Activated CD4-positive, alpha-beta T cell treated with anti-CD3 and anti-CD28 coated beads, Interleukin-2, amount 10 ng/mL, durations not matched to agents 7 days and 5 days (primary cell): ENCODE results near the gene TLX2. TPM values are rescaled to one million over a fixed set of nuclear protein-coding genes. Genes with fewer than 3 reads are reported as not detected.
A peak's percentile ranks its signal among the peaks of the same experiment; 100 is the strongest.
"Not testable (repeated sequence)": the region's sequence is repeated elsewhere in the genome, so short reads cannot be mapped to it uniquely, and the experiment has no call there.

Experiments used
- CTCF ChIA-PET: fragments of 350-600 bp; sonication (Branson Sonifier 250); formaldehyde crosslinking; loops from one replicate; lab custom pipeline; 2021; ENCODE audit warnings: antibody characterized with exemption; lab: Charles Lee
- POLR2A ChIA-PET: fragments of 350-600 bp; sonication (Branson Sonifier 250); formaldehyde crosslinking; loops from one replicate; lab custom pipeline; 2021; ENCODE audit warnings: antibody characterized with exemption; lab: Charles Lee
- DNase-seq: peaks from one replicate; pipeline ENCODE4 v3.0.0-alpha.2; 2020
- H3K27ac Mint-ChIP-seq: one replicate; pipeline ENCODE4 v1.8.0; 2021; ENCODE audit warnings: mild to moderate bottlenecking, moderate library complexity, mixed read lengths
- H3K27me3 Mint-ChIP-seq: one replicate; pipeline ENCODE4 v1.8.0; 2021; ENCODE audit warnings: mixed read lengths
- H3K36me3 Mint-ChIP-seq: one replicate; pipeline ENCODE4 v1.8.0; 2021; ENCODE audit warnings: low read depth, mixed read lengths
- H3K4me1 Mint-ChIP-seq: one replicate; pipeline ENCODE4 v1.8.0; 2021; ENCODE audit warnings: mixed read lengths
- H3K4me3 Mint-ChIP-seq: one replicate; pipeline ENCODE4 v1.8.0; 2021; ENCODE audit warnings: mild to moderate bottlenecking, moderate library complexity, mixed read lengths
- H3K9me3 Mint-ChIP-seq: one replicate; pipeline ENCODE4 v1.8.0; 2021; ENCODE audit warnings: mixed read lengths
- total RNA-seq, 2 experiments: library from RNA; stranded (reverse); gene quantifications; one replicate each; pipeline ENCODE4 v1.2.3, GENCODE V29; 2021

TLX2 gene
- total RNA-seq, 2 experiments from 2014 or later = 0.40 to 0.52 TPM

- peak overlapping the region; percentile 94 for H3K27ac Mint-ChIP-seq
- no peaks in the 10 kb centered on the region for H3K9me3 Mint-ChIP-seq
- peaks cover 19% of the 10 kb centered on the region for H3K27me3 Mint-ChIP-seq
- CTCF ChIA-PET = interaction anchor here (0.6 to 6.5 kb wide), 7 partner anchors 9 to 249 kb away, joined by 3 to 36 read pairs (median 3); partner anchors contain the start of genes AUP1 and HTRA2
- peaks cover 13% of the 10 kb centered on the region for H3K36me3 Mint-ChIP-seq
- POLR2A ChIA-PET = interaction anchor here (0.6 kb wide), 1 partner anchor 12 kb away, joined by 3 read pairs; no protein-coding TSS in a partner anchor
- DNase-seq = peak; percentile 37
- H3K4me3 Mint-ChIP-seq = peak overlapping the region; percentile 95
- H3K4me1 Mint-ChIP-seq = peaks cover 25% of the 10 kb centered on the region
Measured at GRCh38 chr2:74554820-74555531, 40.7 kb downstream of the TLX2 start.

- H3K9me3 Mint-ChIP-seq = no peaks in the 10 kb centered on the region
- H3K4me3 Mint-ChIP-seq = peak overlapping the region; percentile 95
- peaks cover 13% of the 10 kb centered on the region for H3K36me3 Mint-ChIP-seq
- ChIA-PET CTCF (interaction anchor here (0.6 to 6.5 kb wide), 9 partner anchors 10 to 249 kb away, joined by 3 to 36 read pairs (median 3); partner anchors contain the start of genes AUP1 and HTRA2), POLR2A (interaction anchor here (0.6 kb wide), 1 partner anchor 11 kb away, joined by 3 read pairs; no protein-coding TSS in a partner anchor)
- H3K27me3 Mint-ChIP-seq = peaks cover 14% of the 10 kb centered on the region
- no peak for DNase-seq
- H3K4me1 Mint-ChIP-seq = peaks cover 26% of the 10 kb centered on the region
- peak overlapping the region; percentile 94 for H3K27ac Mint-ChIP-seq
Measured at GRCh38 chr2:74555610-74556103, 41.4 kb downstream of the TLX2 start.

- Mint-ChIP-seq H3K27ac (peak overlapping the region; percentile 56), H3K9me3 (no peaks in the 10 kb centered on the region), H3K27me3 (peaks cover 14% of the 10 kb centered on the region), H3K4me1 (peaks cover 26% of the 10 kb centered on the region), H3K36me3 (peaks cover 13% of the 10 kb centered on the region), H3K4me3 (peak overlapping the region; percentile 31)
- POLR2A ChIA-PET = no interaction called here
- CTCF ChIA-PET = interaction anchor here (0.9 to 6.5 kb wide), 5 partner anchors 10 to 68 kb away, joined by 3 to 36 read pairs (median 3); no protein-coding TSS in a partner anchor
- DNase-seq = no peak
Measured at GRCh38 chr2:74556159-74556558, 41.9 kb downstream of the TLX2 start.

- Mint-ChIP-seq H3K4me3 (peak overlapping the region; percentile 18), H3K27ac (peak overlapping the region; percentile 60), H3K27me3 (peaks cover 14% of the 10 kb centered on the region), H3K4me1 (peaks cover 26% of the 10 kb centered on the region), H3K9me3 (no peaks in the 10 kb centered on the region), H3K36me3 (peaks cover 13% of the 10 kb centered on the region)
- ChIA-PET CTCF (interaction anchor here (0.8 to 6.5 kb wide), 4 partner anchors 10 to 126 kb away, joined by 3 to 36 read pairs (median 3); no protein-coding TSS in a partner anchor), POLR2A (no interaction called here)
- no peak for DNase-seq
Measured at GRCh38 chr2:74556831-74557370, 42.7 kb downstream of the TLX2 start.

GRCh38 chr2:74558284-74559230 is 44.3 kb downstream of the TLX2 start:
- Mint-ChIP-seq H3K4me1 (peaks cover 19% of the 10 kb centered on the region), H3K9me3 (no peaks in the 10 kb centered on the region), H3K4me3 (no peak overlapping the region), H3K27me3 (peaks cover 14% of the 10 kb centered on the region), H3K36me3 (peaks cover 13% of the 10 kb centered on the region), H3K27ac (no peak overlapping the region)
- CTCF ChIA-PET = interaction anchor here (0.7 to 6.5 kb wide), 8 partner anchors 9 to 75 kb away, joined by 3 to 36 read pairs (median 4); partner anchors contain the start of genes CCDC142 and TTC31
- no peak for DNase-seq
- POLR2A ChIA-PET = no interaction called here

- Mint-ChIP-seq H3K27me3 (peaks cover 16% of the 10 kb centered on the region), H3K4me3 (no peak overlapping the region), H3K9me3 (no peaks in the 10 kb centered on the region), H3K4me1 (peaks cover 17% of the 10 kb centered on the region), H3K36me3 (peaks cover 13% of the 10 kb centered on the region), H3K27ac (no peak overlapping the region)
- DNase-seq = no peak
- CTCF ChIA-PET = interaction anchor here (0.6 to 6.5 kb wide), 4 partner anchors 16 to 156 kb away, joined by 3 to 36 read pairs (median 8); no protein-coding TSS in a partner anchor
- POLR2A ChIA-PET = no interaction called here
Measured at GRCh38 chr2:74559912-74560311, 45.7 kb downstream of the TLX2 start.

- no peaks in the 10 kb centered on the region for H3K9me3 Mint-ChIP-seq
- peaks cover 16% of the 10 kb centered on the region for H3K27me3 Mint-ChIP-seq
- H3K36me3 Mint-ChIP-seq = peaks cover 13% of the 10 kb centered on the region
- ChIA-PET CTCF (interaction anchor here (0.6 to 6.5 kb wide), 3 partner anchors 15 to 155 kb away, joined by 3 to 36 read pairs (median 4); no protein-coding TSS in a partner anchor), POLR2A (no interaction called here)
- H3K4me1 Mint-ChIP-seq = peaks cover 13% of the 10 kb centered on the region
- no peak overlapping the region for H3K4me3 Mint-ChIP-seq
- no peak for DNase-seq
- H3K27ac Mint-ChIP-seq = no peak overlapping the region
Measured at GRCh38 chr2:74560591-74560990, 46.3 kb downstream of the TLX2 start.

GRCh38 chr2:74561022-74561421 is 46.8 kb downstream of the TLX2 start:
- Mint-ChIP-seq H3K36me3 (peaks cover 13% of the 10 kb centered on the region), H3K27me3 (peaks cover 18% of the 10 kb centered on the region), H3K4me1 (peaks cover 10% of the 10 kb centered on the region)
- DNase-seq, H3K9me3 Mint-ChIP-seq, H3K4me3 Mint-ChIP-seq, H3K27ac Mint-ChIP-seq, POLR2A ChIA-PET: not testable (repeated sequence)
- CTCF ChIA-PET = interaction anchor here (1.4 to 6.5 kb wide), 2 partner anchors 15 to 22 kb away, joined by 4 to 36 read pairs; no protein-coding TSS in a partner anchor

- CTCF ChIA-PET = interaction anchor here (0.6 kb wide), 1 partner anchor 33 kb away, joined by 3 read pairs; the partner anchor contains the start of genes AUP1 and HTRA2
- Mint-ChIP-seq H3K9me3 (no peaks in the 10 kb centered on the region), H3K36me3 (peaks cover 3% of the 10 kb centered on the region), H3K4me3 (no peak overlapping the region), H3K4me1 (peaks cover 11% of the 10 kb centered on the region), H3K27me3 (peaks cover 18% of the 10 kb centered on the region), H3K27ac (no peak overlapping the region)
- POLR2A ChIA-PET = no interaction called here
- DNase-seq = no peak
Measured at GRCh38 chr2:74562126-74562775, 48.0 kb downstream of the TLX2 start.

- Mint-ChIP-seq H3K27me3 (peaks cover 18% of the 10 kb centered on the region), H3K4me3 (no peak overlapping the region), H3K36me3 (no peaks in the 10 kb centered on the region), H3K4me1 (peaks cover 24% of the 10 kb centered on the region), H3K9me3 (no peaks in the 10 kb centered on the region), H3K27ac (no peak overlapping the region)
- ChIA-PET CTCF (interaction anchor here (1.8 kb wide), 1 partner anchor 13 kb away, joined by 6 read pairs; no protein-coding TSS in a partner anchor), POLR2A (no interaction called here)
- DNase-seq = no peak
Measured at GRCh38 chr2:74564222-74564621, 50.0 kb downstream of the TLX2 start.

GRCh38 chr2:74566076-74566753 is 52.0 kb downstream of the TLX2 start:
- peak overlapping the region; percentile 1 for H3K27ac Mint-ChIP-seq
- H3K36me3 Mint-ChIP-seq = no peaks in the 10 kb centered on the region
- H3K27me3 Mint-ChIP-seq = peaks cover 13% of the 10 kb centered on the region
- ChIA-PET POLR2A (interaction anchor here (0.6 to 0.7 kb wide), 3 partner anchors 11 to 785 kb away, joined by 3 to 6 read pairs (median 6); no protein-coding TSS in a partner anchor), CTCF (interaction anchor here (0.8 to 4.6 kb wide), 7 partner anchors 10 to 83 kb away, joined by 3 to 24 read pairs (median 3); partner anchors contain the start of genes CCDC142 and TTC31)
- H3K4me3 Mint-ChIP-seq = no peak overlapping the region
- H3K9me3 Mint-ChIP-seq = no peaks in the 10 kb centered on the region
- H3K4me1 Mint-ChIP-seq = peaks cover 21% of the 10 kb centered on the region
- DNase-seq = no peak
